SK-N-SH (cell line): ENCODE measurements around the gene NKX1-1. TPM values are rescaled to one million over a fixed set of nuclear protein-coding genes. Genes with fewer than 3 reads are reported as not detected.

Source experiments
- CTCF ChIA-PET: fragments of 300-600, 350-600 bp; formaldehyde crosslinking; extraction: SDS; loops from one replicate; lab custom pipeline; 2021; lab: Yijun Ruan, JAX
- POLR2A ChIA-PET: fragments of 350-600 bp; sonication (Branson Sonifier 250); formaldehyde crosslinking; extraction: SDS; loops from one replicate; lab custom pipeline; 2020; ENCODE audit warnings: antibody characterized with exemption, inconsistent platforms; lab: Yijun Ruan, JAX
- DNase-seq: peaks from one replicate; pipeline ENCODE4 v3.0.0; 2012
- H2AFZ ChIP-seq: fragments of 200-600 bp; sonication (generic); 2 replicates; pipeline ENCODE4 v1.8.1; 2016; ENCODE audit warnings: antibody characterized with exemption, mild to moderate bottlenecking, low read depth
- H3F3A ChIP-seq: fragments of 200-600 bp; sonication (generic); replicated peaks from 2 replicates; pipeline ENCODE3; 2016; ENCODE audit warnings: antibody characterized with exemption, mild to moderate bottlenecking; ENCODE audit not compliant: insufficient read depth
- H3K27ac ChIP-seq, 2 experiments: fragments of 200-500 bp in 1 of 2; fragments of 200-600 bp in 1 of 2; sonication (Bioruptor generic) in 1 of 2; sonication (generic), shearing (Covaris generic) in 1 of 2; 2 replicates each; pipeline versions ENCODE4 v1.5.1 to v1.6.1; 2014 to 2016; ENCODE audit warnings: low read depth in 2 of 2, inconsistent platforms in 1 of 2, low read length in 1 of 2, mild to moderate bottlenecking in 1 of 2, mixed read lengths in 1 of 2
- H3K27me3 ChIP-seq: fragments of 200-600 bp; sonication (generic), shearing (Covaris generic); 2 replicates; pipeline ENCODE4 v1.6.1; 2016; ENCODE audit warnings: mixed run types; ENCODE audit not compliant: insufficient read depth
- H3K36me3 ChIP-seq, 2 experiments: fragments of 200-500 bp in 1 of 2; fragments of 200-600 bp in 1 of 2; sonication (Bioruptor generic) in 1 of 2; sonication (generic) in 1 of 2; replicated peaks in 1 of 2; 2 replicates each; pipeline versions ENCODE3 to v1.5.1; 2014 to 2016; ENCODE audit warnings: low read length in 1 of 2, mild to moderate bottlenecking in 1 of 2; ENCODE audit not compliant: insufficient read depth in 2 of 2, control insufficient read depth in 1 of 2
- H3K4me1 ChIP-seq, 2 experiments: fragments of 200-500 bp in 1 of 2; fragments of 200-600 bp in 1 of 2; sonication (Bioruptor generic) in 1 of 2; sonication (generic), shearing (Covaris generic) in 1 of 2; 2 replicates each; pipeline versions ENCODE4 v1.5.1 to v1.6.1; 2014 to 2016; ENCODE audit warnings: low read depth in 1 of 2, low read length in 1 of 2, mixed run types in 1 of 2; ENCODE audit not compliant: insufficient read depth in 2 of 2, control insufficient read depth in 1 of 2
- H3K4me2 ChIP-seq: fragments of 200-600 bp; sonication (generic), shearing (Covaris generic); 2 replicates; pipeline ENCODE4 v1.6.1; 2017; ENCODE audit warnings: mixed run types
- H3K4me3 ChIP-seq, 2 experiments: fragments of 200-500 bp in 1 of 2; fragments of 200-600 bp in 1 of 2; sonication (Bioruptor generic) in 1 of 2; sonication (generic), shearing (Covaris generic) in 1 of 2; 2 replicates each; pipeline versions ENCODE4 v1.5.1 to v1.8.1; 2014 to 2016; ENCODE audit warnings: low read depth in 2 of 2, inconsistent platforms in 1 of 2, low read length in 1 of 2, mild to moderate bottlenecking in 1 of 2, mixed read lengths in 1 of 2, moderate library complexity in 1 of 2
- H3K79me2 ChIP-seq: fragments of 200-600 bp; sonication (generic); 2 replicates; pipeline ENCODE4 v1.8.1; 2017; ENCODE audit warnings: mild to moderate bottlenecking; ENCODE audit not compliant: insufficient read depth
- H3K9ac ChIP-seq: fragments of 200-600 bp; sonication (generic); 2 replicates; pipeline ENCODE4 v1.6.1; 2017; ENCODE audit warnings: mixed run types
- H3K9me2 ChIP-seq: fragments of 200-600 bp; sonication (generic); 2 replicates; pipeline ENCODE4 v1.6.1; 2017; ENCODE audit warnings: mixed run types
- H3K9me3 ChIP-seq: fragments of 200-600 bp; sonication (generic); 2 replicates; pipeline ENCODE4 v1.6.1; 2017; ENCODE audit warnings: mixed run types, mild to moderate bottlenecking, moderate library complexity
- H4K20me1 ChIP-seq: fragments of 200-600 bp; sonication (generic); 2 replicates; pipeline ENCODE4 v1.6.1; 2017; ENCODE audit warnings: mild to moderate bottlenecking, mixed run types; ENCODE audit not compliant: insufficient read depth
- ELF1 ChIP-seq: IDR thresholded peaks from 2 replicates; pipeline ENCODE4 v1.4.0; 2012
- EP300 ChIP-seq, 2 experiments: IDR thresholded peaks; 2 replicates each; pipeline versions ENCODE4 v1.4.0 to v1.6.1; 2012; ENCODE audit warnings: borderline replicate concordance in 1 of 2, low read depth in 1 of 2, low read length in 1 of 2
- FOSL2 ChIP-seq: IDR thresholded peaks from 2 replicates; pipeline ENCODE4 v1.4.0; 2012; ENCODE audit warnings: low read depth, mild to moderate bottlenecking, moderate library complexity, borderline replicate concordance
- FOXJ3 ChIP-seq: sonication (generic); formaldehyde crosslinking; IDR thresholded peaks from 2 replicates; pipeline ENCODE4 v1.5.1; 2020; ENCODE audit warnings: mild to moderate bottlenecking, missing genetic modification reagents
- FOXM1 ChIP-seq: IDR thresholded peaks from 2 replicates; pipeline ENCODE4 v1.4.0; 2012; ENCODE audit warnings: low read depth, mild to moderate bottlenecking
- GABPA ChIP-seq: IDR thresholded peaks from 2 replicates; pipeline ENCODE4 v1.4.0; 2012; ENCODE audit warnings: low read depth, mild to moderate bottlenecking
- IRF3 ChIP-seq: fragments of 150-350 bp; IDR thresholded peaks from 2 replicates; pipeline ENCODE4 v1.6.1; 2016; ENCODE audit warnings: mild to moderate bottlenecking, low read depth, low read length
- JUND ChIP-seq: IDR thresholded peaks from 2 replicates; pipeline ENCODE4 v1.4.0; 2012
- MAX ChIP-seq: IDR thresholded peaks from 2 replicates; pipeline ENCODE4 v1.4.0; 2012; ENCODE audit warnings: low read depth
- NRF1 ChIP-seq: IDR thresholded peaks from 2 replicates; pipeline ENCODE4 v1.6.1; 2012; ENCODE audit warnings: low read depth, mild to moderate bottlenecking, low read length
- PBX3 ChIP-seq: IDR thresholded peaks from 2 replicates; pipeline ENCODE4; 2012
- RAD21 ChIP-seq: IDR thresholded peaks from 2 replicates; pipeline ENCODE4 v1.6.1; 2012; ENCODE audit warnings: mild to moderate bottlenecking, low read length
- RFX5 ChIP-seq: IDR thresholded peaks from 2 replicates; pipeline ENCODE4 v1.6.1; 2012; ENCODE audit warnings: mild to moderate bottlenecking, improper control_type of control experiment, low read length
- RXRA ChIP-seq: IDR thresholded peaks from 2 replicates; pipeline ENCODE4 v1.4.0; 2012; ENCODE audit warnings: low read depth, mild to moderate bottlenecking, borderline replicate concordance
- SMC3 ChIP-seq: IDR thresholded peaks from 2 replicates; pipeline ENCODE4 v1.6.1; 2012; ENCODE audit warnings: low read depth, low read length, improper control_type of control experiment
- TCF12 ChIP-seq: IDR thresholded peaks from 2 replicates; pipeline ENCODE4 v1.4.0; 2012
- ZBTB33 ChIP-seq: IDR thresholded peaks from 2 replicates; pipeline ENCODE4 v1.4.0; 2012; ENCODE audit warnings: low read depth, borderline replicate concordance
- WGBS: methylation state at CpG from one replicate; pipeline ENCODE4 v1.1.6; 2017; ENCODE audit warnings: low lambda C conversion rate; 5-methylcytosine and 5-hydroxymethylcytosine counted together
- polyA plus RNA-seq, 3 experiments: library from polyadenylated mRNA; depleted of rRNA; stranded (reverse); fragments of >200 nt; gene quantifications; 2 replicates each; pipeline ENCODE4 v1.2.3, GENCODE V29; 2012

Gene NKX1-1
- polyA plus RNA-seq, 1 of the 3 experiments (the other 2 are of a cell fraction): not detected

GRCh38 chr4:1371176-1372165 is 34.8 kb downstream of the NKX1-1 start:
- no peaks in the 10 kb centered on the region for H3K9me2 ChIP-seq
- no peaks in the 10 kb centered on the region for H3K79me2 ChIP-seq
- no peak for DNase-seq
- no peaks in the 10 kb centered on the region for H3F3A ChIP-seq
- H3K4me1 ChIP-seq: no peaks in the 10 kb centered on the region
- ChIA-PET CTCF (interaction anchor here (1.5 to 3.9 kb wide), 3 partner anchors 15 to 258 kb away, joined by 5 to 18 read pairs (median 5); no protein-coding TSS in a partner anchor), POLR2A (no interaction called here)
- H3K4me3 ChIP-seq: no peak overlapping the region
- H4K20me1 ChIP-seq: no peaks in the 10 kb centered on the region
- H3K36me3 ChIP-seq: peaks cover 9 to 50% of the 10 kb centered on the region in 2 experiments
- no peak overlapping the region for H3K9ac ChIP-seq
- no peaks in the 10 kb centered on the region for H3K9me3 ChIP-seq
- H3K27ac ChIP-seq: no peak overlapping the region
- no peak overlapping the region for H2AFZ ChIP-seq
- TF ChIP-seq EP300 (IDR thresholded peaks at IDR 0.05; ENCODE audit: borderline replicate concordance in 1 of 2, low read depth in 1 of 2, low read length in 1 of 2) (no peak), TCF12 (no peak), FOXJ3 (CRISPR knock-in tag) (no peak), MAX (no peak), FOSL2 (no peak), RAD21 (no peak), SMC3 (no peak), RFX5 (no peak), PBX3 (no peak), FOXM1 (no peak), IRF3 (no peak), JUND (no peak), ZBTB33 (no peak), RXRA (no peak), ELF1 (no peak), NRF1 (no peak), GABPA (no peak)
- no peak overlapping the region for H3K4me2 ChIP-seq
- 95% methylated on average over 23 of the region's 28 CpGs for WGBS
- no peaks in the 10 kb centered on the region for H3K27me3 ChIP-seq
